Activated naive CD4-positive, alpha-beta T cell treated with Interleukin-2 at 50 U/mL for 16 hours (primary cell): ENCODE measurements around the gene PSD2.

ENCODE experiments used
- DNase-seq: peaks from one replicate; pipeline ENCODE4 v3.0.0-alpha.2; 2020

Gene PSD2

DNA sequence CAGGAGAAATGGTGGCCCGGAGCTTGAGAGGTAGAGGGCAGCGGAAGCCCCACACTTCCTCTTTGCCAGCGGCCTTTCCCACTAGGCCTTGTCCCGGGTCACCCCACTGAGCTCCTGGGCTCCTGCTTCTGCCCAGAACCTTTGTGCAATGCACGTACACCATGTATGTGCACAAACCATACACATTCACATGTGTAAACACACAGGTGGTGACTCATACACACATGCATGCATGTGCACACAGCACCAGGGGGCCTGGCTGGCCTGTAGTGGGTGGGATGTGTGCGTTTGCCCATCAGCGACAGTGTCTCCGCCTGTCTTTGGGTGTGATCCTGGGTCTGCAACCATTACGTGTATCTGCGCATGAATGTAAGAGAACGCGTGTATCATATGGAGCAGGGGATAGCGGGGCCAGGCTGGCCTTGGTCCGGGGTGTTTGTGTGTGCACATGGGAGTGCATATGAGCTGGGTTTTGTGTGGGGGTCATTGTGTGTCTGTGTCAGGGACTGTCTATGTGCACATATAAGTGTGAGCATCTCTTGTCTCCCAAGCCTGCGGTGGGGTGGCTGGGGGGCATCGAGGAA lies 43.7 kb downstream of the PSD2 start:
- DNase-seq: no peak

DNA sequence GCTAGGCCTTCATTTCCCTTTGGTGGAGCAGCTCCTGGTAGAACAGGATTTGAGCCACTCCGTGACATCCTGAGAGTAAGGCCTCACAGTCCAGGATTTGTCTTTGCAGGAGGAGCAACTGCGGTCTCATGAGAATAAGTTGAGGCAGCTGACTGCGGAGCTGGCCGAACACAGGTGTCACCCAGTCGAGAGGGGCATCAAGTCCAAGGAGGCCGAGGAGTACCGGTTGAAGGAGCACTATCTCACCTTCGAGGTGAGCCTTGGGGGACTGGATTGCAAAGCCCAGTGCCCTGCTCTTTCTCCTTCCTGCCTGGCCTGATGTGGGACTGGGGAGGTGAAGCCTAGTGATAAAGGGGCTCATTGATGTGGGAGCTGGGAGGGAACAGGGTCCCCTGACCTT lies 44.3 kb downstream of the PSD2 start:
- DNase-seq: no peak

DNA sequence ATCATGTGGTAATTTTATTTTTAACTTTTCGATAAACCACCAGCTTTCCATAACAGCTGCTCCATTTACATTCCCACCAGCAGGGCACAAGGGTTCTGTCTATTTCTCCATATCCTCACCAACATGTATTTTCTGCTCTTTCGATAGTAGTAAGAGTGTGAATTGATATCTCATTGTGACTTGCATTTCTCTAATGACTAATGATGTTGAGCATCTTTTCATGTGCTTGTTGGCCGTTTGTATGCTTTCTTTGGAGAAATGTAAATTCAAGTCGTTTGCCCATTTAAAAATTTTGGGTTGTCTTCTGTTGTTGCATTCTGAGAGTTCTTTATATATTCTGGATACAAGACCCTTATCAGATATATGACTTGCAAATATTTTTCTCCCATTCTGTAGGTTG lies 45.9 kb downstream of the PSD2 start:
- no peak for DNase-seq

DNA sequence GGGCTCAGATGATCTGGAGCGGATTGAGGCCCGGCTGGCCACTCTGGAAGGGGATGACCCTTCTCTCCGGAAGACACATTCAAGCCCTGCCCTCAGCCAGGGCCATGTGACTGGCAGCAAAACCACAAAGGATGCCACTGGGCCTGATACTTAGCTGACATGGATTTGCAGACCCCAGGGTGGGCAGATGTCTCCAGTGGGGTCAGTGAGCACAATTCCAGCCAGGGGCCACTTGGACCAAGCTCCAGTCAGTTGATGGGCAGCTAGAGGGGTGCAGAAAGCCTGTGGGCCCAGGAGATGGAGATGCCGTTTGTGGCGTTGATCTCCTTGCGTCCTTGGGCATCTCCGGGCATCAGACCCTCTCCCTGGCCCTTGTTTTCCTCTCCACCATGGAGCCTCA lies 46.7 kb downstream of the PSD2 start:
- DNase-seq: no peak

DNA sequence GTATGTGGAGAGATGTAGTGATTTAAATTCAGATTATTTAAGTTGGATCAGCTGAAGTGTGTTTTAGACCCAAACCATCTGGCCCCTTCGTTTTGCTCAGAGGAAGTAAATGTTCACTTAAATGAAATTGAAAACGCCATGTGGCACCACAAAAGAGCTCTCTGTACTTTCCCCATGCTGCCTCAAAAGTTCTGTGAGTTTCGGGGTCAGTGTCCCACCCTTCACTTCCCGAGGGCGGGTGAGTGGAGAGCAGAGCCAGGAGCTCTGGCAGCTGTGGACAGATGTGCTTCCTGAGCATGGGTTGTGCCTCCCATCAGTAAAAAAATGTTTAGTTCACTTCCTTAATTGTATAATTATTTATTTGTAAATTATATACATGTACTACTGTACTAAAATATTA lies 48.4 kb downstream of the PSD2 start:
- DNase-seq: no peak

DNA sequence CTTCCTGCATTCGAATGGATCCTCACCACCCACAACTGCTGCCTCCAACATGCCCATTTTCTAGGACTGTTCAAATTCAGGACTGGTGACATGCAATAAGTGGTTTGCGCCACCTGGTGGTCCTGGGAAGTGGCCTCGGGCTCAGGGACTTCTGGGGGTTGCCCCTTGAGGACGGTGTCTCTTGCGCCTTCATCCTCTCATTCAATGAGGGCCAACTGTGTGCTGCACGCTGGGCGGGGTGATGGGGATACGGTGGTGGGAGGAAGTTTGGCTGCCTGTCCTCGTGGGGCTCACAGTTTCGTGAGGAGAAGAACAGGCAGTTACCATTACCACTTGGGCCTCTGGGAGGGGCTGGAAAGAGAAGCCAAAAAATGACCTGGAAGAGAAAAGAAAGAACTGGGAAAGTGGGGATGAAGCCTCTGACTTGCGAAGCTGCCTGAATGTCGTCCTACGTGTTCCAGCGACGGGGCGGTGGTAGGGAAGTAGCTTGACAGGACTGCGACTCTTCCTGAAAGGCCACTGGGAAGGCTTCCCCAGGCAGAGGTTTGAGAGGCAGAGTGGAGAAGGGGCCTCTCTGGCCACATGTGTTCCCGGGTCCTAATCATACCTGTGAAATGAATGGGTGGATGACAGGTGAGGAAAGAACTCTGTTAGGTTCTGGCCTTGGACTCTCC lies 49.0 kb downstream of the PSD2 start:
- DNase-seq: peak; percentile 75

DNA sequence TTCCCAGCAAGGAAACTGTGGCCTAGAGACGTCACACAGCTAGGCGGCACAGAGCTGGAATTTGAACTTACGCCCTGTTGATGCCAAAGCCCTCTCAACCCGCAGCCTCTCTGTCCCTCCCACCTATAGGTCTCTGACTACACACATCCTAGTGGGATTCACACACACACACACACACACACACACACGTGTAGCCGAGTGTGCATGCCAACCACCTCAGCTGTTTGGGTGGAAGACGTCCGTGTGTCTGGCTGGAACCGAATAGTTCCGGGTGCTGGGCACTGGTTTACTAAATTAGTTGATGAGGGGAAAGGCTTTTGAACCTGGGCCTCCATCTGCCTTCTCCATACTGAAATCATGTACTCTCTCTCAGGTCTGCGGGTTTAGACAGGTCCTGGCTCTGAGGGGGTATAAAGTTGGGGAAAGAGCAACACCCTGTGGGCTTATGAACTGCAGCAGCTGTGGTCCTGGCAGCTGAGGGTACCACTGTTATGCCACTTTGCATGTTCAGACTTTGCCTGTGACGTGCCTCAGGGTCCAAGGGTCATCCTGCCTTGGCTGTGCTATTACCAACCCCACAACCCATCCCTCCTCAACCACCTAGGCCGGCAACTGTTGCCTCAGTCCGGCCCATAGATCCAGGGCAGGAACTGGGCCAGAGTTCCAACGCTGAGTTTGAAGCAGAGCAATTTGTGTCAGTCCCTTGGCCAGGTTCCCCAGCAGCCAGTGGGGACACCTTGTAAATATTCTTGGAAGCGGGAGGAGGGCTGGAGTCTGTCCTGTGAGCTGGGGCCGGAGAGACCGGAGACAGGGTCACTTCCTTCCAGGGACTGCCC lies 50.5 kb downstream of the PSD2 start:
- no peak for DNase-seq

DNA sequence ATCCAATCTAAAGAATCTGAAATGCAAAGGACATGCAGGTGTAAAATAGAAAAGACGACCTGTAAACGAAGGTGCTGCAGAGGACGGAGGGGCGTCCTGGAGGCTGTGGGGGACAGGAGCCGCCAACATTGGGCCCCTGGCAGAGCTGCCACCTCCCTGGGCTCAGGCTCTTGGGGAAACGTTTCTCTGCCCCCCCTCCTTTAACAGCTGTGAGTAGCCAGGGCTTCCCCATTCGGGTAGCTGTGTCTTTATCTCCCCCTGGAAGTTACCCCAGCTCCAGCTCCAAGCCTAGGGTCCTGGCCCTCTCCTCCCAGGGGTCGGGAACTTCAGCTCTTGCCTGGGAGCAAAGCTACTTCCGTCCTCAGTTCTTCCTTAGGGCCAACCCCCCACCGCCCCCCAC lies 51.5 kb downstream of the PSD2 start:
- DNase-seq: no peak

DNA sequence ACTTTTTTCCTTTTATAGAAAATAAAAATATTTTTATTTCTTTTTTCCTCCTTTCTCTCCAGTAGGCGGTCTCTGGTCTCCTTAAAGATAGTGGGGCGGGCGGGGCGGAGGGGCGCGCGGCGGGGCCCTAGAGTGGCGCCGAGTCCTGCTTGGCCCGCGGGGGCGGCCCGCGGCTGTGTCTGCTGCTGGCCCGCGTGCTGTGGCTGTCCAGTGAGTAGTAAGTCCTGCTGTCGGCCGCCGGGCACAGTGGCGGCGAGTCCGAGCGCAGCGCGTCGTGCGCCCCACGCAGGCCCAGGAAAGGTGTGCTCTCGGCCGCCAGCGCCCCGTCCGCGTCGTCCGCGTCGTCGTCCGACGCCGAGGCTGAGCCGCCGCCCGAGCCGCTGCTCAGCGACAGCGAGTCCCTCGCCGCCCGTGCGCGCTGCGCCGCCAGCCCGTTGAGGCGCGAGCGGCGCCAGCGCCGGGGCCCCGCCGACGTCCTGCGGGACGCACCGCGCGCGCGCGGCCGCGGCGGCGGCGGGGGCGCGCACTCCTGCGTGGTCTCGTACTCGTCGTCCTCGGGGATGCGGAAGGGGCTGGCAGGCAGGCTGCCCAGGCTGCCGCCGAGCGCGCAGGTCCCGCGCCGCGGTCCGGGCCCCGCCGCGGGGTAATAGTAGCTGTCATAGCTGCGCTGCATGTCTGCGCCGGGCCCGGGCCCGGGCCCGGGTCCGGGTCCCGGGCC lies 52.3 kb downstream of the PSD2 start:
- DNase-seq: peak; percentile 77

DNA sequence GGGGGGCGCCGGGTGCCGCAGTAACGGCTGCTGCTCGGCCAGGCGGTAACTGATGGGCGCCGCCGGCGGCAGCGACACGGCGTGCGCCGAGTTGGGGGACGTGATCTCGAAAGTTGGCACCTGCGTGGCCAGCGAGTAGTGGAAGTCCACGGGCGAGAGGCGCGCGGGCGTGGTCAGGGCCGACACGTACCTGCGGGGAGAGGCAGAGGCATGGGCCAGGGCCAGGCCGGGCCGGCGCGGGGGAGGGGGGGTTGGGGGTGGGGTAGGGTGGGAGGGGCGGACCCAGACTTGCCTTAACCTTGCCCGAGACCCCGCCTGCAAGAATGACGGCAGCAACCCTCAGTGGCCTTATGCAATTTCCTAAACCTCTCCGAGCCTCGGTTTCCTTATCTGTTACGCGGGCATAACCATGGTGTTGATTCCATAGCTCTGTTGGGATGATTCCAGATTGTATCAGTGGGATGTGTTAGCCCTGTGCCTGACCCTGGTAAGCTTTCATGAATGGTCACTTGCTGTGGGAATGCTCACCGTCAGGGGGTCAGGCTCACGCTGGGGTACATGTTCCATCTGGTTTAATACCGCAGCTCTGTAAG lies 53.0 kb downstream of the PSD2 start:
- DNase-seq: peak; percentile 33

DNA sequence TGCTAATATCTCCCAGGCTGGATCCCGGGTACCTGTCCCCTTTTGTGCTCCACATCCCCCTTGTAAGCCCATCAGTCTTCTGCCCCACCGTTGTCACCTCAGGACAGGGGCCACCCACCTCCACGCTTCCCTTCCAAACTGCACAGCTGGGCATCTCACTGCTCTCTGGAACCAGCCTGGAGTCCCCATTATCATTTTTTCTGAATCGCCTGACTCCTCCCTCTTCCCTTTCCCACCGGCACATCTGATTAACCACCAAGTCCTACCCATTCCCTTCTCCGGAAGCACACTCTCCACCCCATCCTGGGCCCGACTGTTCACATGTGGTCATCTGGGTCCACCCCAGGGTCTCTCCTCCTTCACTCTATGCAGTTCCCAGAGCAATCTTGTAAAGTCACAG lies 53.9 kb downstream of the PSD2 start:
- no peak for DNase-seq

DNA sequence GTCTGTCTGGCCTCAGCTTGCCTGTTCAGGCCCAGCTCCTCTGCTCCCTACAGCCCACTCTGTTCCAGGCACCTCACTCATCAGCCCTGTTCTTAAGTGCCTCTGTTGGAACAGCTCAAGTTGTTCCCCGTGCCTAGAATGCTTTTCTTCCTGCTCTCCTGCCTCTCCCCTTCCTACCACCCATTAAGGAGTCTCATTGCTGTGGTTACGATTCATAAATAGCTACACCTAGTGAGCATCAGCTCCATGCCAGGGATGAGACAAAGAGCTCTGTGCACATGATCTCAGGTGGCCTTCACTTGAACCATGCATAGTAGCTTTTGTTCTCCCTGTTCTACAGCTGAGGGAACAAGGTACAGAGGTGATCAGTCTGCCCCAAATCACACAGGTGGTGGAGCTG lies 54.3 kb downstream of the PSD2 start:
- no peak for DNase-seq

DNA sequence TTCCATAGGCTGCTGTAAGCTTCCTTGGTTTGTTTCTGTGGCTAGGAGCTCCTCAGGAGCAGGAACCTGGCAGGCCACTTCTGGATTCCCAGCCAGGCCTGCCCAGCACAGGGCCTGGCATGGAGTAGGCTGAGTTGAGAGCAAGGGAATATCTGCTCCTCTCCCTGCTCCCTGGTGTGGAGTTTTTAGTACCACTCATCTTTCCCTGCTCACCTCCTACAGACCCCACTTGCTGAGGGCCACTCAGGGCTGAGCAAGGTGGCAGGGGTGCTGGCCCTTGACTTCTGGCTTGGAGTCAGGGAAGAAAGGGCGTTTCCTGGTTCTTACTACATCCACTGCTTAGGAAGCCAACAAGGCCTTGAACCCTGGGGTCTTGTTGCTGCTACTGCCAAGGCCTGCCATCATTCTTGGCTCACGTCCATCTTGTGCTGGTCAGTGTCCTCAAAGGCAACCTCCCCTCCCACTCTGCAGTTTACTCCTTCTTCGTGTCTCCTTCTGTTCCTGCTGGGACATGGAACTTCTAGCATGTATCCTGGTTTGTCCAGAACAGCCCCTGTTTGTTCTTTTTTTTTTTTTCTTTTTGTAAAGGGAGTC lies 54.9 kb downstream of the PSD2 start:
- no peak for DNase-seq

DNA sequence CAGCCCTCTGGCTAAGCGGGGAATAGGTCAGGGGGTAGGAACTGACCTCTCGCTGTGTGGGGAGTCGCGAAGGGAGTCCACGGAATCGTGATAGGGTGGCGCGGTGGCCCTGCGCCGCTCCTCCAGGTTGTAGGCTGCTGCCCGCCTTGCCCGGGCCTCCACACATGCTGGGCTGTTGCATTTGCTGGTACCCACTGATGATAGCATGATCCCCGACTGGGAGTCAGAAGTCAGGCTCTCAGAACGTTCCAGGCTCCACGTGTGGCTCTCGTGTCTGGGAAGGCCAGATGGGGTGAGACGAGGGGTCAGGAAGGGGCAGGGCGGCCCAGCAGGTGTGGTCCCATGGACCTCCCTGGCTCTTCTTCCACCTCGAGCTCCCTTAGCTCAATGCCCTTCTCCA lies 56.0 kb downstream of the PSD2 start:
- no peak for DNase-seq

DNA sequence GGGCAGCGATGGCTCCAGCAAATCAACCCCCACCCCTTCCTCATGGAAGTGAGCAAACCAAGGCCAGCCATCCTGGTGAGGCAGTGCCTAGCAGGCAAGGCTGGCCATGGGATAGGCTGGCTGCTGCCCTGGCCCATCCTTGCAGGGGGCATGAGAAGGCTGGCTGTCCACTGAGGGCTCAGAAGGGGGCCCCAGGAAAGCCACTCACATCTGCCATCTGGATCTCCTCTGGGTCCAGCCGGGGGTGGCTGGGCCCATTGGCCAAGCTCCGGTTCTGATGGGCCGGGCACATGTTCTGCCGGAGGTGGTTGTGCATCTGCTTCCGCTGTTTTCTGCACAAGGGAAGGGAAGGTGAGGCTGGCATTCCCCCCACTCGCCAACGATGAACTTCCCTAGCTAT lies 57.1 kb downstream of the PSD2 start:
- DNase-seq: no peak

DNA sequence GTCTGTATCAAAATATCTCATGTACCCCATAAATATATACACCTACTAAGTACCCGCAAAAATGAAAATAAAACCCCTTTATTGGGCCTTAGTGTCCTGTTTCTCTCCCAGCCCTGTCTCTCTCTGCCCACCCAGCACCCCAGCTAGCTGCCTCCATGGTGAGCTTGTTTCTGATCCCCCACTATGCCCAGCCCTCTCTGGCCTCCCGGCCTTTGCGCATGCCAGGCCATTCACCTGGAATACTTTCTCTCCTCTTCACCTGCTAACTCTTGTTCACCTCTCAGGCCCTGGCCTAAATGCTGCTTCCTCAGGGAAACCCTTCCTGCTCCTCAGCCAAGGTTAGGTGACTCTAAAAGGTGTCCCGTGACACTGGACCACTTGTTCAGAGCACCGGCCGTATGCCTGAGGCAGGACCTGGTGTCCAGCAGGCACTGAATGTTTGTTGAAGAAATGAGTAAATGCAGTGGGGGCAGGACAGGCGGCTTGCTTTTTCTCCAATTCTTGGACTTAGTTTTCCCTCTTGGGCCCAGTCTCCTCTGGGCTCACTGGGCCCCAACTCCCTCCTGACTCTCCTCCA lies 58.5 kb downstream of the PSD2 start:
- no peak for DNase-seq

DNA sequence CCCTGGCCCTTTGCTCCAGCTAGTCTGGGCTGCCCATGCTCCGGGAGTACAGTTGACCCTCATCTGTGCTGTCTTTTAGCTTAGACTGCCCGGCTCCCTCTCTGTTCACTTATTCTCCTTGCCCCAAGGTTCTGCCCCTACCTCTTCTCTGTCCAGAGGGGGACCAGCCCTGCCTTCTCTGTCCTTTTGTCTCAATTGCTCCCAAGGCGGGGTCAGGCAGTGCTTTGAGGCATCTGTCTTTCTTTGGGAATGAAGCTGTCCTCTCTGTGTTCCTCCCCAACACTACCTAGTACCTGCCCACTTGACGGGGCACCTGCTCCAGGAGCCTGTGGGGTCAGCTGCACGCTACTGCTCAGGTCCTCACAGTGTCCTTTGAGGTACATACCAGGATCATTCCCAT lies 59.3 kb downstream of the PSD2 start:
- no peak for DNase-seq

DNA sequence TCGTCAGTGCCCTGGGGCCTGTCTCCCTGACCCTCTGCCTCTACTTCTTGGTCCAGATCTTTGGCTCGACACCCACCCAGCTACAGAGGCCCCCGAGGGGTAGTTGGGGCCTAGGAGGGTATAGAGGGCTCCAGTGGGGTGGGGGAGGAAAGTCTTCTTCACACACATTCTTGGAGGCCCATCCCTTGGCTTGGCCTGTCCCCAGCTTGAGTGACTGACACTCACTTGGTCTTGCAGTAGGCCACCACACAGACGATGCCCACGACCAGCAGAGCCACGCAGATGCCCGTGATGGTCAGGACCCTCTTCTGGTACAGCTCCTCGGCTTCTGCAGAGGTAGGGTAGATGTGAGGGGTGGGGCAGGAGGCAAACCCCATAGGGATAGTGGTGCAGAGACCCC lies 59.8 kb downstream of the PSD2 start:
- DNase-seq: no peak

DNA sequence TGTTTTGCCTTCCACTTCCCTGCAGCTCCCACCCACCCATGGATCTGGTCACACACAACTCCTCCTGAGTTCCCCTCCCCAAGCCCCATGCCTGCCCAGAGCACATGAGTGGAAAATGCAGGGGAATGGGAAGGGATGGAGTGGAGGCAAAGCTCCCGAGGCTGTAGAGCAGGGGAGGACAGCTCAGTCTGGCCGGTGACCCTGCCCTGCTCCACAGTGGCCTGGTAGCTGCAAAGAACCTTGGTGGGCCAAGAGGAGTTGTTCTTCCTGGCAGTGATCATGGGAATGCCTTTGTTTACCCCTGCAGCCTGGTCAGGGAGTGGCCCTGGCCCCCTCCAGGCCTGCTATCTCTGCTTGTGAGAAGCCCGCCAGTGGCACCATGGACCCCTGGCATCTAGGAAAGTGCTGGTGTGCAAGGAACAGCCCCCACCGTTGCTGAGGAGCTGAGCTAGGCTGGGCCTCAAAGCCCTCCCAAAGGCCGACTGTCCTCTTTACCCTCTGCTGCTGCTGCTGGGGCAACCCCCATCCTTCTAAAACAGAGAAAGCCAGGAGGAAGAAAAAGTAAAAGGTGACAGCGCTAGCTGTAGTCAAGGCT lies 60.4 kb downstream of the PSD2 start:
- no peak for DNase-seq

DNA sequence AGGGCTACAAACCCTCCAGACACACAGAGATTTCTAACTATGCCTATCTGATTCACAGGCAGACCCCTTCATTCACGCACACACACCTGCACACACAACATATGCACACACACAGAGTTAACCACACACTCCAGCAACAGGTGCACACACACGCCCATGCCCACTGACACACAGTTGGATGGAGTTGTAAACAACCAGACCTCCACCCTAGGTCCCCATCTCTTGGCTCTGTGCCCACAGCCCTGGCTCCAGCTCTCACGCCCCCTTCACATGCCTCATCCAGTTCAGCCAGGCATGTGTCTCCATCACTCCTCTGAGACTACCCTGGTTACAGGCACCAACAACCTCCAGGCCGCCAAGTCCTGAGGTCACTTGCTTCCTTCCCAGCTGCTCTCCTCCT lies 61.1 kb downstream of the PSD2 start:
- DNase-seq: no peak

DNA sequence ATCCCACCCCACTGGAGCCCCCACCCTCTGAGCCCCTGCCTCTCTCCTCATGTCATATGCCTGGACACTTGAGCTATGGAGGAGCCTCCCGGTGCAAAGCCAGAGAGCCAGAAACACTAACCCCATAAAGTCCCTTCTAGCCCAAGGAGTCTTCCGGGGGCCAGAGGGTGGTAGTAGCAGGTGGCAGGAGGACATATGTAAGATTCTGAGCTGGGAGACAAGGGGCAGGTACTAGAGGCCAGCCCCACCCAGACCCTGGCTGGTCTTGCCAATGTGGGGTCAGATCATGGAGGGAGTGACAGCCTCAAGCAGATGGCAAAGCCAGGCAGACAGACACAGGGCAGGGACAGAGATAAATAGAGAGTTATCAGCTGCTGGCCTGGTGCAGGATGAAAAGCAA lies 63.4 kb downstream of the PSD2 start:
- no peak for DNase-seq
